Measurements from ENCODE around the gene MCFD2.
"Not testable (repeated sequence)": the region's sequence is repeated elsewhere in the genome, so short reads cannot be mapped to it uniquely, and the experiment has no call there.

MCFD2 gene

DNA sequence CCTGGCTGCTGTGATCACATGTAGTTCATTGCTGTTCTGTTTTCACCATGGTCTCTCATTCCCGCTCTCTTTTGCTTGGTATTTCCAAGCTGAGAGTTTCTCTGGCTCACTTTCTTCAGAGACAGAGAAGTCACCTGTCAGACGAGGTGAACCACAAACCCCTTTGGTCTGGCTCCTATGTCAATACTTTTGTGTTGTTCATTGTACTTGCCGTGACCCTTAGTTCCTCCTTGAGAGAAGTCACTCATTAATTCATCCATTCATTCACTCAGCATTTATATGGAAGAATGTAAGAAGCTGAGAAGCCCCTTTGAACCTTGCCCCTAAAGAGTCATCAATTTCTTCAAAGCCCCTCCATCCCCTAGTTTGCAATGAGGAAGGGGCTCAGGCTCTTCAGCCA, 15.2 kb downstream of the MCFD2 start:
- DNase-seq: no peak

DNA sequence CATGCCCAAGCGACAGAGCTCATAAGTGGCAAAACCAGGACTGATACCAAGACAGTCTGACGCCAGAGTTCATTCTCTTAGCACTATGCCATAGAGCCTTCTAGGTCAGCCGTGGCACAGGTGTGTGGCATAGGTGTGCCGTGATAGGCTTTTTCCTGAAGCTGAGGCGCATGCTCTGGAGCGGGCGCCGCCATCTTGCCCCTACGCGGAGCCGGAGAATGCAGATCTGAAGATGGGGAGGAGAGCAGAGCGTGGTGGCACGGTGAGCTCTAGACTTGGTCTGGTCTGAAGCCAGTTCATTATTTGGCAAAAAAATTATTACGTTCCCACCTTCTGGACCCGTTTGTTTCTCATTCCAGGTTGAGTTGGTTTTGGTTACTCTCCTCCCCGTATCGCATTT, 16.6 kb downstream of the MCFD2 start:
- DNase-seq: no peak

DNA sequence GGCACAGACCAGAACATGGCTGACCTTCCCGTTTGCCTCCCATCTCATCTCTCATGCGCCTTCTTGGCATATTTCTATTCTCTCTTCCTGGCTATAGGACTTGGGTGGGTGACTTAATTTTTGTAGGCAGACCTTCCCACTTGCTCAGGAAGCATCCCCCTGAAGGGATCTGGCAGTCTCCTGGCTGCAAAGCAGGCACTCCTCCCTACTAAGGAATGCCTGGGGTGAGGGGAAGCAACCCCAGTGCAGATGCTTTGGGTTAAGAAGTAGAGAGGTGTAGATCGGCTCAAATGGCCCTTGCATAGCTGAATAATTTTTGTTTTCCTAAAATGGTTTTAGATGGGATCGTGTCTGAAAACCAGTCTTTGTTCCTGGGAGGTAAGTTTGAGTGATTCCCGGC, 17.6 kb downstream of the MCFD2 start:
- no peak for DNase-seq

DNA sequence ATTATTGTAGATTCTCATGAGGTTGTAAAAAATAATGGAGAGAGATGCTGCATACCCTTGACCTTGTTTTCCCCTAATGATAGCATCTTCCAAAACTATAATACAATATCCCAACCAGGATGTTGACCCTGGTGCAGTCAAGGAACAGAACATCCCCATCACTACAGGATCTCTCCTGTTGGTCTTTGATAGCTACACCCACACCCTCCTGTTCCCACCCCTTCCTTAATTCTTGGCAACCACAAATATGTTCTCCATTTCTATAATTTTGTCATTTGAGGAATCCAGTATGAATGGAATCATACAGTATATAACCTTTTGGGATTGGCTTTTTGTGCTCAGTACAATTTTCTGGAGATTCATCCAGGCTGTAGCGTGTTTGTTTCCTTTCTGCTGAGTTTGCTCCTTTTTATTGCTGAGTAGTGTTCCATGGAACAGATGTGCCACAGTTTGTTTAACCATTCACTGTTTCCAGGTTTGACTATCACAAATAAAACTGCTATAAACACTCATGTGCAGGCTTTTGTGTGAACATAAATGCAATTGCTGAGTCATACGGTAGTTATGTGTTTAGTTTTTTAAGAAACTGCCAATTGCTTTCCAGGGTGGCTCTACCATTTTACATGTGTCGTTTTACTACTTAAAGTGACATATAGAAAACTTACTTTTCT, 22.2 kb downstream of the MCFD2 start:
- no peak for DNase-seq

DNA sequence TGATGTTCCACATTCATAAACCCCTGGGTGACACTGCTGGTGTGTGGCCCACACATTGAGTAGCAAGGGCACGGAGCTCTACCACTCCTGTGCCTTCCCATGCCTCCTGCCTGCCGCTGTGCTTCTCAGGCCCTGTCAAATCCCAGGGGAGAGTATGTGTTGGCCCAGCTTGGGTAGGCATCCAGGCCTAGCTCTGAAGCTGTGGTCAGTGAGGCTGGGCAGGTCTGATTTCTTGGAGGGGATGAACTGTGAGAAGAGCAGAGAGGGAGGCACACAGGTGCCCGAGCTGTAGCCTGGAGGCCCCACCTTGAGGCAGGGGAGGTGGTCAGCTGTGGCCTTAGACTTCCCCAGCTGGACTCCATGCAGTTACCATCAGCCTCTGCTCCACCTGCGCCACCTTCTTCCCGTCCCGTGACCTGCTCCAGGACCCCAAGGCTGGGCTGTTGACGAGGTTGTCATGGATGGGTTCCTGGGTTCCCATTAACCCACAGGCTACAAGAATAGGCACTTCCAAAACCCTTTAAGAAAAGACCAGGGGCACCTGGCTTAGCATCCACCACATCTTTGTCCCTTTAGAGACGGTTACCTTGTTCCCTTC, 23.6 kb downstream of the MCFD2 start:
- DNase-seq: no peak

DNA sequence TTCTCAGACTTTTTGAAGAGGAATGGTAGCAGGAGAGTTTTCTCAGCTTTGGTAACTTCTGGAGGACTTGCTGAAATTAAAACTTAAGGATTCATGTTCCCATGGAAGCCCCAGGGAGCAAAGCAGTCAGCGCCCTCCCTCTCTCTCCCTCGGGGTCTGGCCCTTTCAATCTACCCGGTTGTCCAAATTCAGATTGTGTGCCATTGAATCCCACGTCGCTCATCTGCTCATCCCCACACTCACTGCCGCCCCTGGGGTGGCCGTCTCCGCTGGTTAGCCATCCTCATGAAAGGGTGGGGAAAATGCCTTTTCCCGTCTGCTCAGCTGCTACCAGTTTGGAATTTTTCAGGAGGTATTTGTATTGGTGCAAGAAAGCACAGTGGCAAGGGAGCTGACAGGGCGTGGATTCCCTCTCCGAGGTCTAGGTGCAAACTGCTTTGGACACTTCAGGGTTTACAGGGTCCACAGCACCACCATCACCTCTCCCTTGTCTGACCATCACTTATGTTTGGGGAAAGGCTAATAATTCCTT, 27.1 kb downstream of the MCFD2 start:
- DNase-seq: no peak

DNA sequence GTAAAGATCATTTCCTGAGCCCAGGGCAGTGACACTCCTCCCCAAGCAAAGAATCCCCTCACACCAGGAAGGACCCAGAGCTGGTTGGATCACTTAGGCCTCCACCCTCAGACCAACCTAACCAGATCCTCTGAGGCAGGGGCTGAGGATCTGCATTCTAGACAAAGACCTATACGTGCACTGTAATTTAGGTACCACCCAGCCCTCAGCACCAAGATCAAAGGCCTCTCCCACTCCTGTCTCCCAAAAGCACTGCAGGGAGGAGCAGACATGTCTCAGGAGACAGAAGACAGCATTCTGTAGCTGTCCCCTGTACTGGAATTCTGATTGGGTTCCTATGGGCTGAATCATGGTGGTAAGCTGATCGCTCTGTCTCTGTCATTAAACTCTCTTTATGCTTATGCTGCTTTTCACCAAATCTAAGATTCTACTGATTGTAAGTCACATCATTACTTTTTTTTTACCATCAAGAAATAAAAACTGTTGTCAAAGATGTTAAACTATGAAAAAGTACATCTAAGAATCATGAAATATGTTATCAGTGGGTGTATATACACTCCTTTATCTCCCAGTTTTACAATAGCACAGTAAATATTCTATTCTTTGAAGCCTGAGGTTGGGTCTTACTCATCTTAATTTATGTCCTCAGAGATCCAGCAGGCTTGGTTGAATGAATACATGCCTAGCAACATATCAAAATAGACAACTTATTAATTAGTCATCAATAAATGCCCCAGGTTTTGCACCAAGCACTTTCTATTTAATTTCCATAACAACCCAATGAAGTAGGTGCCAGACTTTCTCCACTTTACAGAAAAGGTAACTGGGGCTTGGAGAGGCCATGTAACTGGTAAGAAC, 28.3 kb downstream of the MCFD2 start:
- no peak for DNase-seq

DNA sequence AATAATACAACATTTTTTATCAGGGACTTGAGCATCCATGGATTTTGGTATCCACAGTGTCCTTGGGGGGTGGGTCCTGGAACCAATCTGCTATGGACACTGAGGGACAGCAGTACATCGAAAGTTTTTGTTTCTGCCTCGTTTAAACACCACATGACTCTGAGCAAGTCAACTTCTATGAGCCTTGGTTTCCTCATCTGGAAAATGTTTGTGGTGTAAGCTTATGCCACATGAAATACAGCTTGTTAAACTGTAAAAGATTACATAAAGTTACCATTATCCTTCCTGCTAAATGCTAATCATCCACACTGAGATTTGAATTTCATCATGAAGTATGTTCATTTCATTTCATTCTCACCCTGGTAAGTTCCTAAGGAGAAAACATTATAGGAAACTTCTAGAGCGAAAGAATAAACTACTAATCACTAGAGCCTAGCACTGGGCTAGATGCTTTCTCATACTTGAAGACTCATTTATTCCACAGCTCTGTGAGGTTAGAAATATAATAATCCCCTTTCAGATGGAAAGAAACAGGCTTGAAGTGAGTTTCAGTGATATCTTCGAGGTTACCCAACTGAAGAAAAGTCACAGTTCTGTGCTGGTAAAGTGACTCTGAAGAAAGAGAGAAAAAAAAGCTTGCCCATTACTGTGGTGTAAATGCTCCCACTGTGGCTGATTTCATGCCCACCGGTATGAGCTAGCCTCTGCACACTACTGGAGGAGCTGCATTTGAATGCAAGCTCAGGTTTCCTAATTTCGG, 29.2 kb downstream of the MCFD2 start:
- no peak for DNase-seq

DNA sequence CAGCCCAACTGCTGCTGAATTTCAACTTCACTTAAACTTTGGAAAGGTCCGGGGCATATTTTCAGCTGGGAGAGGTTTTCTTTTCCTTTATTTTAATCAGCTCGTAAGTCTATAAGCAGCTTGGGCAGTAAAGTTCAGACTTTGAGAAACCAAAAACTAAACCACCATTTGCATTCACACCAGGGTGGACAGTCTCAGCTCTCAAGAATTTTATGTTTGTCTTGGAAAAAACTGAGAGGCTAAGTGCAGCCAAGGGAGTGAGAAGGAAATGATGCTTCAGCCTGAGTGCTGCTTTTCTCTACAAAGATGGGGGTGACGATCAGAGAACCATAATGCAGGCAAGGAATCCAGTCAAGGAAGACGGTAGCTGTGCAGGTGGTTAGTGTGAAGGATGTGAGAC, 30.2 kb downstream of the MCFD2 start:
- DNase-seq: no peak

DNA sequence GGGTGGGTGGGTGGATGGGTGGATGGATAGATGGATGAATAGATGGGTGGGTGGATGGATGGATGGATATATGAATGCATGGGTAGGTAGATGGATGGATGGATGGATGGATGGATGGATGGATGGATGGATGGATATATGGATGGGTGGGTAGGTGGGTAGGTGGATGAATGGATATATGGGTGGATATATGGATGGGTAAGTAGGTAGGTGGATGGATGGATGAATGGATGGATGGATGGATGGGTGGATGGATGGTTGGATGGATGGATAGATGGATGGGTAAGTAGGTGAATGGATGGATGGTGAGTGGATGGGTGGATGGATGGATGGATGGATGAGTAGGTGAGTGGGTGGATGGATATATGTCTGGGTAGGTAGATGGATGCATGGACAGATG, 36.1 kb downstream of the MCFD2 start:
- DNase-seq: no peak

DNA sequence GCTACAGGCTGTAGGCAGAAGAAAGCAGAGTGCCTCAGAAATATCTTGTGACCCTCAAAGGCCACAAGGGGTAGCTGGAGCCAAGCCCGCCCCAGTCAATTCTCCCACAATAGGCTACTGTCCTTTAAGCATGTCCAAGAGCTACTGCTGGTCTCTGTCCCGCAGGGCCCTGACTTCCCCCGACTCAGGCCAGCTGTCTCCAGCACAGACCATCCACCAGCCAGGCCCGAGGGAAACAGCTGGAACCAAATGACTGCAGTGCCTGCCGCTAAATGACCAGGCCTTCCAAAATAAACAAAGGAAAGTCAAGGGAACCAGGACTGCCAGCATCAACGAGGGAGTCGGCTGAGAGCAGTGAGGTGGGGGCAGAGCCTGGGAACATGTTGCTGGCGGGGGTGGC, 36.7 kb downstream of the MCFD2 start:
- DNase-seq: no peak

DNA sequence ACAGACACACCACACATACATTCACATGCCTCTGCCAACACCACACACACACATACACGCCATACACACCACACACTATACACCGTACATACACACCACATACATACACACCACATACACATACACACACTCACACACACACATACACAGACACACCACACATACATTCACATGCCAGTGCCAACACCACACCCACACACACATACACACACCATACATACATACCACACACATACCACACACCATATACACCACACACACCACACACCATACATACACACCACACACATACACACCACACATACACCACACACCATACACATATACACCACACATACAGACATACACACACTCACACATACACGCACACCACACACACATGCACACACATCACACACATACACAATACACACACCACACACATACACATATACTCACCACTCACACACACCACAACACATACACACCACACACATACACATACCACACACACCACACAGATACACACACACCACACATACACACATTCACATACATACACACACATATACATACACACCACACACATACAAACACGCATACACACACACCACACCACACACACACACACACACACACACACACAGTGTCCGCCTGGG, 37.2 kb downstream of the MCFD2 start:
- no peak for DNase-seq

DNA sequence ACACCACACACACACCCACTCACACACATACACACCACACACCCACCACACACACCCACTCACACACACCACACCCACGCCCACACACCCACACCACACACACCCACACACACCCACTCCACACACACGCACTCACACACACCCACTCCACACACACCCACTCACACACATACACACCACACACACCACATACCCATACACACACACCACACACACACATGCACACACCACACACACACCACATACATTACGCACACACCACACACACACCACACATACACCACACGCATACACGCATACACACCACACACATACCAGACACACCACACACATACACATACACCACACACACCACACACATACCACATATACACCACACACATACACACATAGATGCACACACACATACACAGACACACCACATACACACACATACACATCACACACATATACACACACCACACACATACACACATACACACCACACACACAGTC, 37.9 kb downstream of the MCFD2 start:
- no peak for DNase-seq

DNA sequence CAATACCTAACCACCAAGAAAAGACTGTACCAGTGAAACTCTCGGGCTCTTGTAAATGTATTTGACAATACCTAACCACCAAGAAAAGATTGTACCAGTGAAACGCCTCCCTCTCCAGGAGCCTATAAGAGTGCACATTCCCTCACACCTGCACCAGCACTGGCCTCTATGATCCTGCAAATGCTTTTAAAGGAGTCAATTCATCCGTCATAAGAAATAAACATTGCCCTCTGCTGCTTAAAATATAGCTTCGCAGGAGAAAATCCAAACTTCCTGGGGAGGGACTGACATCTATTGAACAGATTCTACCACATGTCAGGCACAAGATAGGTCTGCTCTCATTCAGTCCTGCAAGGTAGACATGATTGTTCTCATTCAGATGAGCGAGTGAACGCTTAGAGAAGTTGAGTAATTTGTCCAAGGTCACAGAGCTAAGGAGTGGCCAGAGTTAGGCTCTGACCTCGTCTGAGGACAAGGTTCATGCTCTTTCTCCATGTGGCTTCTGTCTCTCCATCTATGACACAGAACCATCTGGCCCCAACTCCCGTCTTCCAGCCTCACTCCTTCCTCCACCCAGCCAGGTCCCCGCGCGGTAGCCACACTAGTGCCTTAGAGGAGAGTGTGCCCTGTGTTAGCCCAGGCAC, 38.7 kb downstream of the MCFD2 start:
- no peak for DNase-seq

DNA sequence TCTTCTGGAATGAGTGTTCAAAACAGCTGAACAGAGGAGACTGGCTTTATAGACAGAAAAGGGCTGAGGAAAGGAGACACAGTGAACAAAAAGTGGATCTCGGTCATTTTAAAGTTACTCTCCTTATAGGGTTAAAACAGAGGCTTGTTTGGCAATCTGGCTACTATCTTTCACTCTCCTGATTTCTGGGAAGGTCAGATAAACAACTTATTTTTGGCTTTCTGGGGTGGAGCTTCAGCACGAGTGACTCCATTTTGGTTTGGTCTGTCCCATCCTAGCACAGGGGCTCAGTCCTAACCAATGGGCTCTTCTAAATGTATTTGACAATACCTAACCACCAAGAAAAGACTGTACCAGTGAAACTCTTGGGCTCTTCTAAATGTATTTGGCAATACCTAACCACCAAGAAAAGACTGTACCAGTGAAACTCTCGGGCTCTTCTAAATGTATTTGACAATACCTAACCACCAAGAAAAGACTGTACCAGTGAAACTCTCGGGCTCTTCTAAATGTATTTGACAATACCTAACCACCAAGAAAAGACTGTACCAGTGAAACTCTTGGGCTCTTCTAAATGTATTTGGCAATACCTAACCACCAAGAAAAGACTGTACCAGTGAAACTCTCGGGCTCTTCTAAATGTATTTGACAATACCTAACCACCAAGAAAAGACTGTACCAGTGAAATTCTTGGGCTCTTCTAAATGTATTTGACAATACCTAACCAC, 39.5 kb downstream of the MCFD2 start:
- DNase-seq: not testable (repeated sequence)

DNA sequence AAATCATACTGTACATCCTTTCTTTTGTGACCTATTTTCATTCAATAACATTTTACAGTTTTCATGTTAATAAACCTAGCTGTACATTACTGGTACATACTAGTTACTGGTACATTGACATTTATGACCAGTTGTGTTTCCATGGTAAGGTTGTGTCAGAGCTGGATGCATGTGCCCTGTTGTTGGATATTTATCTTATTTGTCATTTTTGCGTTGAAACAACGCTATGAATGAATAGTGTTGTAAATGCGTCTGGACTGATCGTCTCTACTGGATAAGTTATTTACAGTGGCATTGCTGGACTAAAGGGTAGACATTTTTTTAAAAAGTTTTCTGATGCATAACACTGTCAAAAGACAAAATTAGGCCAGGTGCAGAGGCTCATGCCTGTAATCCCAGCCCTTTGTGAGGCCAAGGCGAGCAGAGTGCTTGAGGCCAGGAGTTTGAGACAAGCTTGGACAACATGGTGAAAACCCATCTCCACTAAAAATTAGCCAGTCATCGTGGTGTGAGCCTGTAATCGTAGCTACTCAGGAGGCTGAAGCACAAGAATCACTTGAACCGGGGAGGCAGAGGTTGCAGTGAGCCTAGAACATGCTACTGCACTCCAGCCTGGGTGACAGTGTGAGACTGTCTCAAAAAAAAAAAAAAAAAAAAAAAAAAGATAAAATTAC, 40.2 kb downstream of the MCFD2 start:
- DNase-seq: no peak

DNA sequence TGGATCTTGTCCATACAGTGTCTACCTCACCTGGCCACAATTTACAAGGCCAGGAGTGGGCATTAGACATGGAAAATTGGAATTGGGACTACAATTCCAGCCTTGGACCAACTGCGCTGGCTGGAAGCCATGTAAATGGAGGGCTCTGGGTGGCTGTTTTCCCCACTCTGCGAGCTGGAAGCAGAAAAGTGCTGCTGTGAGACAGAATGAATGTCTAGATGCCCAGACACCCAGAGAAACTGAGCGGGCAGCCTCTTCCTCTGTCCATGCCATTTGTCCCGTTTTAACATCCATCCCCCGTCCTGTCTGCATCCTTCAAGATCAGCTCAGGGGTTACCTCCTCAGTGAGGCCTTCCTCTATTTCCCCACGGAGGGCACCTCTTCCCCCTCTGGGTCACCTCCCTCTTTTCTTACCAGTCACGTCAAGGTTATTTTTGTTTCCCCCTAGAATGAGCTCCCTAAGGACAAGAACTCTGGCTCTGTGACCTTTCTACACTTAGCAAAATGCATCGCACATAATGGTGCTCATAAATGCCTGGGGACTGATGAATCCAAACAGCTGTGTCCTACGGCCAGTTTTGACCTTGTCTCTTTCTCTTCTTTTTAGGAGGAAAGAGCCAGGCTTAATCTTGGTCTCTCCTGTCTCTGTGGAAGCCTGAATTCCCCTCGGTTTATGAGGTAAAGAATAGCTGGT, 41.2 kb downstream of the MCFD2 start:
- DNase-seq: no peak

DNA sequence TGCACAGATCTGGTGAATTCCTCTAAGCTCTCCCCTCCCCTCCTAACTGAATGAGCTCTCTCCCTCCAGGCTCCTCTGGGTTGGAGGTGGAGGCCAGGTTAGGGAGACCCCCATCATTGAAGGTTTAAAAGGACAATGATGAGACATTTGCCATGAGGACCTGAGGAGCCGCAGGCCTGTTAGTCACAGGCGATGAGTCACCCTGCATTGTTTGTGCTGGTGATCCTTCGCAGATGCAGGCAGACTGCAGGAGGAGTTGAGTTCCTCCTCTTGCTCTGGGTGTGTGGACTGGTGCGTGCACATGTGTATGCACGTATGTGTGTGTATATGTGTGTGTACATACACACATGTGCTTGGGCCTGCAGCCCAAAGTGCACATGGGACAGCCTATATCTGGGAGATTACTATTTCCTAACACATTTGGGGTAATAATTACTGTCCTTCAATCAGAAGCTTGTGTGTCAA, 42.0 kb downstream of the MCFD2 start:
- peak; percentile 61 for DNase-seq

DNA sequence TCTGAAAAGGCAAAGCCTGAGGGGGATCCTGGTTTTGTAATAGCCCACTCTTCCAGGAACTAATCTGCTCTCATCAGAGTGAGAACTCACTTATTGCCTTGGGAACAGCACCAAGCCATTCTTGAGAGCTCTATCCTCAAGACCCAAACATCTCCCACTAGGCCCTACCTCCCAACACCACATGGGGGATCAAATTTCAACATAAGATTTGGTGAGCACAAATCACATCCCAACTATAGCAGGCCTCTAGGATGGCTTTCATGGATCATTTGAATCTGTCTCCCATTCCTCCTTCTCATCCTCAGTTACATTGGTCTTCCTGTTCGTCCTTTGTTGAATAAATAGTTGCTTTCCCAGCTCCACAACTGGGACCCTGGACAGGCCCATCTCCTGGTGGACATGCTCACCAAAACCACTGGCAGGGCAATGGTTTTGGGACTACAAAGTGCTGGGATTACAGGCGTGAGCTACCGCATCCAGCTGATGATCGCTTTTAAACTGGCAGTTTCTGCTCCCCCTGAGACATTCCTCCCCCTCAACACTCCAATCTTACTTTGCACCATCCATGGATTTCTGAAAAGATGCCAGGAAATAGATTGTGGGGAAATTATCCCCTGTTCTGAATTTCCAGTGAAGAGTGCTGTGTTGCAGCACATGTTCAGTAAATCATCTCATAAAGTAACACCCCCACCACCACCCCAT, 42.6 kb downstream of the MCFD2 start:
- no peak for DNase-seq
